NCI-H1092 treated with DMSO at 0.1 percent for 48 hours (cell line): ENCODE results near the gene MYOM1.
"Not testable (repeated sequence)": the region's sequence is repeated elsewhere in the genome, so short reads cannot be mapped to it uniquely, and the experiment has no call there.

Experiments
- DNase-seq: peaks from one replicate; lab custom pipeline; 2025; lab: John Stamatoyannopoulos, UW

Gene MYOM1

DNA sequence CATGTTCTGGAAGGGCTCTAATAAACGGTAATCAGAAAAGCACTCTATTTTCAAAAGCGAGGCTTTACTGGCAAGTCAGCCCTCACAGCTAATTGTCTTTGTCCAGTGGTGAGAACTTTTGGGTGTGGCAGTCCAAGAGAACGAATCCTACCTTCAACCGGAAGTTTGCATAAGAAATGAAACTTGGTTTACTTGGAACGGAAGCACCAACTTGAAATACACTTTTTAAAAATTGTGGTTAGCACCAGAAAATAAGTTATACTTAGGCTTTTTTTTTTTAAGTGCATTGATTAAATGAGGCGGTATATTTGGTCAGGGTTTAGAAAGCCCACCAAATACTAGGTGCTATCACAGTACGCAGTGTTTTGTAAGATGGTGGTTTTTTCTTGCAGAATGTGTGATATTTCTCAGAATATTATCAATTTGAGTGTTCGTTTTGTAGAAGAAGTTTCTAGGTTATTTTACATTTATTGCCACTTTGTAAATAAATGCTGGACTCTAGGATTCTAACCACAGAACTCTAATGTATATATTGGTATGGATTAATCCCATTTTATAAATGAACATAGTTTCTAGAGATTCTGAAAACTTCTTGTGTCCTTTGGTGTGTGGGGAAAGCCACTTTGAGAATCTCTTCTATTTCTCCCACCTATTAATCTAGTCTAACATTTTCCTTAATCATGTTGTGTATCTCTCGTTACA lies 29.0 kb upstream of the MYOM1 start:
- DNase-seq: no peak

DNA sequence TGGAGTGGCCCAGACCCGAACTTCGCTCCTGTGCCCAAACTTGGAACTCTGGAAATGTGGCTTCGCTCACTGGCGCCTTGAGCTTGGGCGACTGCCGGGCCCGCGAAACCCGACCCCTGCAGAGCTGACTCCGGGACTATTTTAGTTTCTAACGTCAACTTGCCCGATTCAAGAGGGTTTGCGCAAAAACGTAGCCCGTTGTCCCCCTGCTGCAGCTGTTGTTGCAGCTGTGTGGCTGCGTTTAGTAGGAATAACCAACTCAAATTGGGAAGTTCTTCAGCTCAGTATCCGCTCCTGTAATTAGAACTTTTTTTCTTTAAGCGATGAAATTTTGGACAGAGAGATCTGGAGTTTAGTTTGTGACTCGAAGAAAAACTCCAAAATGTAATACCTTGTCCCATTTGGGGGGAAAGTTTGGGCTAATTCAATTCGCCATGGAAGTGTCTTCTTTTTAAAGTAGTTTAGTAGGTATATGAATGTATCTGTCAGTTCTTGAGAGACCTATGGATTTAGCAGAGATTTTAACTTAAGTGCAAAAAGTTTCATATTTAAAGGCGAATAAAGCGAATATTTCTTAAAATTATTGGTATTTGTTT lies 28.4 kb upstream of the MYOM1 start:
- DNase-seq: no peak

DNA sequence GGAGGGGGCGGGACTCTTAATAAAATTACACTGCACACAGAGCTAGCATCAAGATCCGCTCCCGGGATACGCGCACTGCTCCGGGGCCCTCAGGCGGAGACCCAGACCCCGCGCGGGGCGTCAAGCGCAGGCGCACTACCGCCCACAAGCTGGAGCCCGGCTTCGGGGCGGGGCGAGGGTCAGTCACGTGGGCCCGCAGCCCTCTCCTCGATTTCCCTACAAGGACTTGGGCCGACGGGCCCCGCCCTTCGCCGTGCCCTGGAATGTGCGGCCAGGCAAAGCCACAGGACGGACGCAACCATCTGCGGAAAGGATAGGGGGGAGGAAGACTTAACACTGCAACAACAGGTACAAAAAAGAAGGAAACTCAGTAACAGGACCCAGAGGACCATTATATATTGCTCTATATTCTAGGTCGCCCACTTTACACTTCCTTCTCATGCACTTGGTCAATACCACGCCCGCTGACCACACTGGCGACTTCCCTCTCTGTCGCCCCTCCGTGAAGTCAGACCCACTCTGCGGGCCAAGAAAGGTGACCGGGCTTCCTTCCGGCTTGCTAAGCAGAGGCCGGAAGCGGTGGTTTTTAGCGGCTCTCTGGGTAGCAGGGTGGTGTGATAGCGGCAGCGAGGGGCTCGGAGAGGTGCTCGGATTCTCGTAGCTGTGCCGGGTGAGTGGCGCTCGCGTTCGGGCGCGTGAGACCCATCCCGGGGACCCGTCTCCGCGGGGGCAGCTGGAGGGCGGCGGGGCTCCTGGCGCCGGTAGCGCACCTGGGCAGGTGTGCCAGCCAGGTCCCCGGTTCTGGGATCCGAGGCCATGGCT lies 27.7 kb upstream of the MYOM1 start, which contains the start of gene MYL12A:
Gene MYL12A, plus strand, starts transcription at position 562 of the 822 bp plus-strand sequence. CDS start 5,447 bp downstream, outside the sequence.
- peak; percentile 86 for DNase-seq

DNA sequence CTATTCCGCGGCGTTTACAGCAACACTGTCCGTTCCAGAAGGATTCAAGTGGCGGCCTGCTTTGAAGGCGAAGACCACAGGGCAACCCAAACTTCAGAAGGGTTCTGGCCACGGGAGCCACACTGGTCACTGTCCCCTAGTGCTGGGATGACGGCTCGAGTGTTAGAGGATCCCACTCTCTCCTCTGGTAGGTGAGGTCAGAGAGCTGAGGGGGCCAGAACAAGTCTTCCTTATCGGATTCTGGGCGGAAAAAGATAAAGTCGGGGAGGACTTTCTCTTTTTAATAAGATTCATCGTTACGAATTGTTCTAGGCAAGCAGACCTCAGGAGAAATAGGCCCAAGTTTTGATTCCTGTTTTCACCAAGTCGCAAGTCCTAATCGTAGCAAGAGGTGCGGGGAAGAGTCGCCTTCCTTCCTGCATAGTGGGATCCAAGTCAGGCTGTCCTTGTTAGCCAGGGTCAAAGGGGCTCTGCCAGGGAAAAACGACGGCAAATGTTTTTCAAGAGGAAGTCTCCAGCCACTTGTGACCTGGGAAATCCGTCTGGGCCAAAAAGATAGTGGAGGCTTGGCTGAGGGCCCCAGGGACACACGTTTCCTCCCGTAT lies 27.0 kb upstream of the MYOM1 start:
- peak; percentile 43 for DNase-seq

DNA sequence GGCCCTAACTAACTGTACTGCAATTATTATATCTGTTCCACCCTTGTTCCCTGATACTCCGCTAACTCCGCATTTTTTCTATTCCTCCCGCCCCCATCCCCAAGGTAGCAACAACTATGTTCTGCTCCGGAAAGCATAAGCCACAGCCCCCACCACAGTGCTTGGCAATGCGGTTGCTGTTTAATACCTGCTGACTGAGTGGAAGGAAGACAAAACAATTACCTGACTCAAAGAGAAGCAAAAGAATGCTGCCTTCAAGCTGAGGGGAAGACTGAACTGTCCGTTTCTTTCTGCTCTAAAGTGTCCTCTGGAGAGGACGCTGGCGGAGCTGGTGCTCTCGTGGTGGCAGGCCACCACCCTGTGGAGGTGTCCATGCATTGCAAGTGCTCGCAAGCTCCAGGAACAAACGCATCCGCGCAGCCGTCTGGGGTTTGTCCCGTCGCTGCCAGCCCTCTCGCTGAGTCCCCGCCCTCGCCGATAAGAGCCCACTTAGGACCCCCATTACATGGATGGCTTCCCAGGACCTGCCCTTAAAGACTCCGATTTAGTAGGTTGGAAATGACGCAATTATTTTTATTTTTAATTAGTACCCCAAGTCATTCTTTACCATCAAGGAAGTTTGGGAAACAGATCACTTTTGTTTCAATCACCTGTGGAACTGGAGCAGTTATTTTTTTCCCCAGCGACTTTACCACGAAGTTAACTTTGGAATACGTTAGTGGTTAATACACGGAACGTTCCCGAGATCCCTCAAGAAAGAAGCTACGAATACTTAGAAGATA lies 26.3 kb upstream of the MYOM1 start:
- peak; percentile 57 for DNase-seq

DNA sequence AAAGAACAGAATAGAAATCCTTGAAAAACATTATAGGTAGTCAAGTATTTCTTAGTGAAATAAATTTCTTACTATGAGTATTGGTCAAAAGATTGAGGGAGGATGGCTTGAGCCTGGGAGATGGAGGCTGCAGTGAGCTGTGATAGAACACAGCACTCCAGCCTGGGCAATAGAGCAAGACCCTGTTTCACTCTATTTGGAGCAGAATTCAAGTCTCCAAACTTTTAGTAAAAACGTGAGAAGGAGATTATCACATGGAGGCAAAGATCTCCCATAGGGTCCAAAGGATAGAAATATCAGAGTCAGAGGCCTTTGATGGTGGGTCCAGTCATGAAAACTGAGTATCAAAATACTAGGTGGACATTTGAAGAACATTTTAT lies 25.4 kb upstream of the MYOM1 start:
- no peak for DNase-seq

DNA sequence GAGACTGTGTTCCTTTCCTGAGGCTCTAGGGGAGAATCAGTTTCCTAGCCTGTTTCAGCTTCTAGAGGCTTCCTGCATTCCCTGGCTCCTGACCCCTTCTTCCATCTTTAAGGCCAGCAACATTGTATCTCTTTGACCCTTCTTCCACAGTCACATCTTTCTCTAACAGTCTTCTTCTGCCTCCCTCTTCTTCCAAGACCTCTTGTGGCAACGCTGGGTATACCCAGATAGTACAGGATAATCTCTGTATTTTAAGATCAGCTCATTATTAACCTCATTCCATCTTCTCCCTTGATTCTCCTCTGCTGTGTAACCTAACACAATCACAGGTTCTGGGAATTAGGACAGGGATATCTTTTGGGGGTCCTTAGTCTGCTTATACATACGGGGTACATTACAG lies 19.0 kb upstream of the MYOM1 start:
- no peak for DNase-seq

DNA sequence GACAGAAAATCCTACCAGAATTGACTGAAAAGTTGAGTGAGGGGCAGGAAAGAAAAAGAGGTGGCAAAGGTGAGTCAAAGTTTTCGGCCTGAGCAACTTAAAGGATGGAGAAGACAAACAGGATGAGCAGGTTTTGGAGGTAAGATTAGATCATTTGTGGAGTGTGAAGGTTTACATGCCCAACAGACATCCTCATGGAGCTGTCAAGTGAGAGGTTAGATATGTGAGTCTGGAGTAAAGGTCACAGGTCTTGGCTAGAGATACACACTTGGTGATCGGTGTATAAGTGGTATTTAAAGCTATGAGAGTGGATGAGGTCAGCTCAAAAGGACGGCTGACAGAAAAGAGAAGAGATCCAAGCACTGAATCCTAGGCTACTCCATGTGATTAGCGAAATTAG lies 16.7 kb upstream of the MYOM1 start:
- no peak for DNase-seq

DNA sequence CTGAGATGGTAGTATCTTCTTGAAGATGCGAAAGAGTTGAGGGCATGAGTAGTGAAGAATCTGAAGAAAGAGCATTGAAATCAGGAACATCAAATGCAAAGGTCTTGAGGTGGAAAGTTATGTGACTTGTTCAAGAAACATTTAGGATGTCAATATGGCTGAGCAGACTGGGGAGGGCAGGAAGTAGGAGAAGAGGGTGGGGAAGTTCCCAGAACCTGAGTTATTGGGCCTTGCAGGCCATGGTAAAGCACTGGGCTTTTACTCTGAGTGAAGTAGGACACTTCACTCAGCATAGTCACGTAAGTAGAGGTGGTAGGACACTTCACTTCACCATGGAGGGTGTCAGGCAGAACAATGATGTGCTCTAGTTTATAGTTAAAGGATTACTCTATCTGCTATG lies 16.1 kb upstream of the MYOM1 start:
- no peak for DNase-seq

DNA sequence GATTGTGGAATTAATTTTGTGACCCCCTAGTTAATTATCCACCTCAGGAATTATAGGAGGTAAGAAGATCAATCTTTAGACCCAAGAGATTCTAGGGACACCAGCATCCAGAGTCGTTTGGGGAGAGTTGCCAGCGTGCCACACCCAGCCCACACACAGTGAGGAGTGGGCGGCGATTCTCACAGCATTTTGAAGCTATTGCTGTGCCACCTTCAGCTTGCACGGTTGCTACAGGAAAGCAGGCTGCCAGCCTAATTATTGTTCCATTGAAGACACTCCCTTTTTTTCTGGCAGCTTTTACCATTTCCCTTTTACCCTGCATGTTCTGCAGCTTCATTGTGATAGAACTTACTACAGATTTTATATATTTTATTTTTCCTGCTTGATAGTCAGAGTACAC lies 14.7 kb upstream of the MYOM1 start:
- no peak for DNase-seq

DNA sequence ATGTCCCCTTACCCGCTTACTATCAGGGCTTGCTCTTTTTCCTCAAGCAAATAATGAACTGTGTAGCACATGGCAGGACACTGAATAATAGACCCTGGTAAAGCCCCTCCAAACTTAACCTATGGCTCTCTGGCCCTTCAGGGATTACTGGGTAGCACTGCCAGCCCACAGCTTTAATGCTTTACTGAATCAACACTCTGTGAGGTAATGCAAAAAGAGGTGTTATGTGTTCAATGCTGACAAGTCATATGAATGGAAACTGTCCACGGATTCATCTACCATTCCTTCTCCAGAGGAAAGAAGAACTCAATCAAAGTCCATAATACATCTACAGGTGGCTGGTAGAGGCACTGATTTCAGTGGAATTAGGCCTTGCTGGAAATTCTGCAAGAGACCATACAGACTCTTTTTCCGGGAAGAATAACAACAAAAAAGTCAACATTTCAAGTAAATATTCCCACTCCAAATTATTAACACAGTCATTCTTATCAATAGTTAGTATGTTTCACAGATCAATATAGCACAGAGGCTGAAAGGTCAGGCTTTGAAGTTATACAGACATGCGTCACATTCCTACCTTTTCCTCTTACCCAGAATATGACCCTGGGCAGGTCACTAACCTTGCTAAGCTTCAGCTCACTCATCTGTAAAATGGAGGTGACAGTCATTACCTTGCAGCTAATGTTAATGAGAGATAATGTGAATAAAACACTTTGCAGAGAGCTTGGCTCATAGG lies 13.8 kb upstream of the MYOM1 start:
- DNase-seq: no peak

DNA sequence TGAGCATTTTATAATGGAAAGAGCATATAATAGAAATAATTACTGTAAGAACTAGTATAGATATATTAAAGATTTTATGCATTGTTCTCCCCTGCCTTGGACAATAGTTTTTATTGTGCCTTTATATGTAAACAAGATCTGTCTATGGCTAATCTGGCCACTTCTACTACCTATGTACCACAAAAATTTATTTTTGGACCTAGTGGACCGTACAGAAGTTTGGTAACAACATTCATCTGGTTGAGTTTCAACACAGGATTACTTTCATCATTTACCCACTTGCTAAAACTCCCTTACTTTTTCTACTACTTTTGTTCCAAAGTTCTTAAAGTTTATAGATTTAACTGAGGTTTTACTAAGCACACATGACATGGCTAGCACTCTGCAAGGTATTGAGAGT lies 13.2 kb upstream of the MYOM1 start:
- no peak for DNase-seq

DNA sequence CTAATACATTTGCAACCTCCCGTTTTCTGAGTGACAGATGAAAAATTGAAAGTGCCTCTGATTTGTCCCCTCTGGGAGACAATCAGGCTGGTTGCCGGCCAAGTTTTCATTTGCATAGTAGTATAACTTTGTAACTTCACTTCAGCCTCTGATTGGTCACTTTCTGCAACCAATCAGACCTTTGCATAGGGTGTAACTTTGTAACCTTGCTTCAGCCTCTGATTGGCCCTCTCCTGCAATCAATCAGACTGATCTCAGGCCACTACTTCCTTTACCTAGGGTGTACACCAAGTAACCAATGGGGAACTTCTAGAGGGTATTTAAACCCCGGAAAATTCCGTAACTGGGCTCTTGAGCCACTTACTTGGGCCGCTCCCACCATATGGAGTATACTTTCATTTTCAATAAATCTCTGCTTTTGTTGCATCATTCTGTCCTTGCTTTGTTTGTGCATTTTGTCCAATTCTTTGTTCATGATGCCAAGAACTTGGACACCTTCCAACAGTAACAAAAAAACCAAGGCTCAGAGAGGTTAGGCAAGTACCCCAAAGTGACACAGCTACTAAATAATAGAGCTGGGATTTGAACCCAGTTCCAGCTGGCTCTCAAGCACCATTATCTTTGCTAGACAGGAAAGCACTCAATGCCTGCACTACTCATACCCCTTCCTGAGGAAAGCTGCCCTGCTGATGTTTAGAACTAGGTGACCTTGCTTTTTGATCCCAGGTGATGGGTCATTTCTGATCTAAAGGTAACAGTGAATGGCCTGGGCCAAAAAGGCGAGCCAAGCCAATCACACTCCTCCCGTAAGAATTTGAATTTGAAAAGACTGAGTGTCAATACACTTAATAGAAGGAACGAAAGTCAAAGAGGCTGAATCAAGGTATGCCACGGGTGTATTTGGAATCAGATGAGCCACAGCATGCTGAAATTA lies 10.9 kb upstream of the MYOM1 start:
- DNase-seq: no peak

DNA sequence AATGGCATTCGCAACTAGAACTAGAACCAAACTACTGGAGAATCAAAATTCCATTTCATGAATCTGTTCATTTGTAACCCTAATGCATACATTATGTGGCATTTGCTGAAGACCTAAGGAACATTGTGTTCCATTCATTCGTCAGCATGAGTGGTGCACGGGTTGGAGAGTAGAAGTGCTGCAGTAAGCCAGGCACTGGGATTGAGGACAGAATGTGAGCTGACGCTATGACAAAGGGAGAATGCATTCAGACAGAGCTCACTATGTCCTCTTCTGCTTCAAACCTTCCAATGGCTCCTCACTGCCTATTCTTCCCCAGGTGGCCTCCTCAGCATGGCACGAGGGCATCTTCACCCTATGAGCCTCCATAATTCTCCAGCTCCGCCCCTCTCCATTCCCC lies 6.3 kb upstream of the MYOM1 start:
- DNase-seq: no peak

DNA sequence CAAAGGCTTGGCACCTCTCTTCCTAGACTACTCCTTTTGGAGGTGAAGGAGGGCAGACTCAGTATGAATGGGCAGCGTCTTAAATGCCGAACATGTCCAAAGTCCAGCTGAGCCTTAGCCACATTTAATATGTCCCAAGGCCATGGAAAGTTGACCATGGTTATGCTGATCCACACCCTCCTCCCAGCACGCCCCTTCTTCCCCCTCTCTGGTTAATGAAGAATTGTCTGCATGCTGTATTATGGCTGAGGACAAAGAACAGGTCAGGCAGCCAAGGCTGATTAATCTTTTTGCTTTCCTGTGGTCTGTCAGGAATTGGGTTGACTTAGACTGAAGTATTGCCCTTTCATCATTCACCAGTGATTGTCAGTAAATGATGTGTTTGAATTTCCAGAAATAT lies 5.8 kb upstream of the MYOM1 start:
- no peak for DNase-seq

DNA sequence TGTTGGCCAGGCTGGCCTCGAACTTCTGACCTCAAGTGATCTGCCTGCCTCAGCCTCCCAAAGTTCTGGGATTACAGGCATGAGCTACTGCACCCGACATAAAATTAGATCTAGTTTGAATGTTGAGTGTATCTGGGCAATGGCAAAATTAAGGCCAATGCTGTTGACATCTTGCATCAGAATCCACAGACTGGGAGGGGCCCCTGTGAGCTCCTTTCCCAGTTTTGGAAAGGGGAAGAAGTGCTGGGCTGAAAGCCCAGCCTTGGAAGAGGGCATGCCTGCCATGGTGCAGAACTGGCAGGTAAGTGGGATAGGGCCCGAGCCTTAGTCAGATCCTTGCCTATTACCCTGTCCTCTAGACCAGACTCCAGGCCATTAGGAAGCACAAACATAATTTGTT lies 4.5 kb upstream of the MYOM1 start:
- DNase-seq: no peak

DNA sequence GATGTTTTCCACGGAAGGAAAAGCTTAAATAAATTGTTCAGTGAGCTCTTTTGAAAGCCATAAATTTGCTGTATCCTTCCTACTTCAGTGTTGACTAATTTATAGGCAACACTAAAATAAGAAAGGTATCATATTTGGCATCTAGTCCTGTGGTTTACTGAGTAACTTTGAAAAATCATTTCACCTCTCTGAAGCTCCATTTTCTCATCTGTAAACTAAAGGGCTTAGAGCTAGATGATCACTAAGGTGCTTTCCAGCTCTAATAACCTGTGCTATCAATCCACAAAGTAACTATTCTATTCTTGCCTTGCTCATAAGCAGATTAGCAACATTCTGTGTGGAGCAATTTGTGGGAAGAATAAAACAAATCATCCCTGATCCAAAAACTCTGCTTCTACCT lies 3.6 kb upstream of the MYOM1 start:
- DNase-seq: no peak

DNA sequence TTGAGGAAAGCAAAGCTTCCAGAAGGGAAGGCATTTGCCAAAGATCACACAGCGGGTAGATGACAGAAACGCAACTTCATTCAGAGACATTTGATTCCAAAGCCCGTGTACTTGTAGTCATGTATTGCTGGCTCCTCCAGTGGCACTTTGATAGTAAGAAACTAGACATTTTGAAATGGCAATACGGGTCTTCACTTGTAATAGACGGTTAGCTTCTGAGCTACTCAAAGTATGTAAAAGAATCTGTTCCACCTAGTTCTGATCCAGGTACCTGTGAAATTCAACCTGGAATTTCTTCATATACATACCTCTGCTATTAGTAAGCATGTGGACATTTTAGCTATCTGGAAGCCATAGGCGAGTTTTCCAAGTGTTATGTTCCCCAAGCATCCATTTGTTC lies 1.7 kb upstream of the MYOM1 start:
- DNase-seq: no peak

DNA sequence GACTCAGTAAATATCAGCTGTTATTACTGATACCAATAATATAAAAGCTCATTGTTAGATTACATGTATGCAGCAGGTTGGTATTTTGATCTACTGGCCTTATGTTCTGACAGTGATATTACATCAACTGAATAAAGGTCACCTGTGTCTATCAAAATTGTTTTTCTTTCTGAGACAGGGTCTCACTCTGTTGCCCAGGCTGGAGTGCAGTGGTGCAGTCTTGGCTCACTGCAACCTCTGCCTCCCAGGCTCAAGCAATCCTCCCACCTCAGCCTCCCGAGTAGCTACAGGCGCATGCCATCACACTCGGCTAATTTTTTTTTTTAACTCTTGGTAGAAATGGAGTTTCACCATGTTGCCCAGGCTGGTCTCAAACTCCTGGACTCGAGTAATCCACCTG lies 1.1 kb upstream of the MYOM1 start:
- not testable (repeated sequence) for DNase-seq

DNA sequence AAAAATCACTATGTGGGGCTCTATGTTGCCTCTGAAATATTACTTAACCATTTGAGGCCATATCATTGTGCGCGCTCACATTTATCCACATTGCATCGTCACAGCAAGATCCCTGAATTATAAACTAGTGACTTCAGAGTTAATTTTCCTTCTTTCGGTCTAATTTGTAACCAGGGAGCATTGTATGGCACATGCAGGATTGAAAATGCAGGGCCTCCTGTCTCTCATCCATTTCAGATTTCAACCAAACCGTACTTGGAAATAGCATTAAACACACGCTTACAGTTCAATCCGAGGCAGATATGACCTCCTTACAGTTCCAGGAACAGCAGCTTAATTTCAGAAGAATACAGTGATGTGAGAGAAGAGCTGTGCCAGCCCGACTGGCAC lies 532 bp downstream of the MYOM1 start:
- no peak for DNase-seq
